Ascending aorta (tissue), 2 donors: ENCODE measurements around the gene AFAP1L2. TPM values are rescaled to one million over a fixed set of nuclear protein-coding genes. Genes with fewer than 3 reads are reported as not detected.

Experiments
- DNase-seq, 2 donors: peaks; one replicate each; pipeline ENCODE4 v3.0.0-alpha.2; 2019; ENCODE audit warnings: low spot score in 2 of 2
- H3K27ac ChIP-seq, 2 donors: fragments of 200-600 bp; sonication (generic); one replicate each; pipeline ENCODE4 v1.5.1; 2016 to 2017; ENCODE audit warnings: mild to moderate bottlenecking in 1 of 2
- H3K27me3 ChIP-seq: fragments of 200-600 bp; sonication (generic); one replicate; pipeline ENCODE4 v1.5.1; 2017
- H3K36me3 ChIP-seq, 2 donors: fragments of 200-600 bp; sonication (generic); one replicate each; pipeline ENCODE4 v1.5.1; 2016
- H3K4me1 ChIP-seq, 2 donors: fragments of 200-600 bp; sonication (generic); one replicate each; pipeline ENCODE4 v1.5.1; 2016 to 2017; ENCODE audit warnings: mild to moderate bottlenecking in 1 of 2
- H3K4me3 ChIP-seq, 2 donors: fragments of 200-600 bp; sonication (generic); one replicate each; pipeline ENCODE4 v1.5.1; 2016 to 2017; ENCODE audit warnings: mild to moderate bottlenecking in 1 of 2
- H3K9me3 ChIP-seq, 2 donors: fragments of 200-600 bp; sonication (generic); one replicate each; pipeline ENCODE4 v1.5.1; 2016
- CTCF ChIP-seq, 3 experiments: fragments of 200-600 bp in 2 of 3; fragments of 450-650 bp in 1 of 3; sonication (generic) in 2 of 3; IDR thresholded peaks; one replicate each; pipeline ENCODE4 v1.5.1; 2016 to 2019; ENCODE audit warnings: antibody characterized with exemption in 3 of 3, mild to moderate bottlenecking in 1 of 3, moderate library complexity in 1 of 3
- intact Hi-C: fragments of 100-400 bp; cut with DNase I; formaldehyde crosslinking; loops from one replicate; pipeline ENCODE4 v1.15.1; 2023
- total RNA-seq: library from RNA; depleted of rRNA; stranded (reverse); fragments of >200 nt; gene quantifications from one replicate; pipeline ENCODE4 v1.1.0, GENCODE V29; 2016

AFAP1L2 gene
- total RNA-seq, 1 donor from 2014 or later: 30.4 TPM

- intact Hi-C loops: no loop called here
- H3K9me3 ChIP-seq: no peaks in the 10 kb centered on the region
- H3K27me3 ChIP-seq: no peaks in the 10 kb centered on the region
- peak in 1 of 2 donors; percentile 72 for DNase-seq
- H3K36me3 ChIP-seq: no peaks in the 10 kb centered on the region
- no peak overlapping the region for H3K4me3 ChIP-seq
- no peak overlapping the region for H3K27ac ChIP-seq
- H3K4me1 ChIP-seq: no peaks in the 10 kb centered on the region
- TF ChIP-seq CTCF (IDR thresholded peaks at IDR 0.05): no peak
These were observed 144.5 kb downstream of the AFAP1L2 start for GRCh38 chr10:114259824-114260223.

- H3K9me3 ChIP-seq: no peaks in the 10 kb centered on the region
- H3K27ac ChIP-seq: no peak overlapping the region
- TF ChIP-seq CTCF (IDR thresholded peaks at IDR 0.05): no peak
- no peak overlapping the region for H3K4me3 ChIP-seq
- H3K4me1 ChIP-seq: no peaks in the 10 kb centered on the region
- DNase-seq: no peak
- intact Hi-C loops: no loop called here
- no peaks in the 10 kb centered on the region for H3K36me3 ChIP-seq
- no peaks in the 10 kb centered on the region for H3K27me3 ChIP-seq
These were observed 145.9 kb downstream of the AFAP1L2 start for GRCh38 chr10:114258274-114258840.

GRCh38 chr10:114257498-114257897 is 146.8 kb downstream of the AFAP1L2 start:
- Histone ChIP-seq H3K4me1 (no peaks in the 10 kb centered on the region), H3K9me3 (no peaks in the 10 kb centered on the region), H3K4me3 (no peak overlapping the region), H3K27me3 (no peaks in the 10 kb centered on the region), H3K27ac (no peak overlapping the region), H3K36me3 (no peaks in the 10 kb centered on the region)
- DNase-seq: no peak
- no peak for TF ChIP-seq CTCF (IDR thresholded peaks at IDR 0.05)
- intact Hi-C loops: no loop called here

- Histone ChIP-seq H3K27me3 (no peaks in the 10 kb centered on the region), H3K4me3 (no peak overlapping the region), H3K27ac (no peak overlapping the region), H3K4me1 (no peaks in the 10 kb centered on the region), H3K36me3 (no peaks in the 10 kb centered on the region), H3K9me3 (no peaks in the 10 kb centered on the region)
- no peak for TF ChIP-seq CTCF (IDR thresholded peaks at IDR 0.05)
- DNase-seq: no peak
- intact Hi-C loops: no loop called here
These were observed 147.5 kb downstream of the AFAP1L2 start for GRCh38 chr10:114256822-114257221.

- intact Hi-C loops: no loop called here
- DNase-seq: no peak
- Histone ChIP-seq H3K4me3 (no peak overlapping the region), H3K9me3 (no peaks in the 10 kb centered on the region), H3K27ac (no peak overlapping the region), H3K4me1 (no peaks in the 10 kb centered on the region), H3K36me3 (no peaks in the 10 kb centered on the region), H3K27me3 (no peaks in the 10 kb centered on the region)
- TF ChIP-seq CTCF (IDR thresholded peaks at IDR 0.05): no peak
These were observed 148.1 kb downstream of the AFAP1L2 start for GRCh38 chr10:114256008-114256765.
